ENCODE results near the gene PSME3.

- TF ChIP-seq POLR2AphosphoS5 (IDR thresholded peaks at IDR 0.05) (peak in 2 of 3 donors; percentile 28 to 66), CTCF (IDR thresholded peaks at IDR 0.05 in 8 of 11, conservative IDR thresholded peaks at IDR 0.05 in 3 of 11) (no peak)
Measured at GRCh38 chr17:42844761-42845555, 11.8 kb downstream of the PSME3 start.
